ENCODE results near the gene LGALS9B.
"Not testable (repeated sequence)": the region's sequence is repeated elsewhere in the genome, so short reads cannot be mapped to it uniquely, and the experiment has no call there.

Gene LGALS9B

GRCh38 chr17:20440665-20441064 lies 26.7 kb downstream of the LGALS9B start:
- not testable (repeated sequence) for DNase-seq (ENCODE audit: extremely low read depth, low read depth)

GRCh38 chr17:20435166-20435565 lies 32.2 kb downstream of the LGALS9B start:
- not testable (repeated sequence) for H3K4me3 ChIP-seq (replicated peaks; ENCODE audit: low read depth, low read length); DNase-seq (ENCODE audit: extremely low read depth, low read depth)

More at GRCh38 chr17:20440665-20441064, 26.7 kb downstream of the LGALS9B start:
- not testable (repeated sequence) for H3K4me3 ChIP-seq (replicated peaks; ENCODE audit: low read depth, low read length)

- DNase-seq (ENCODE audit: extremely low read depth, low read depth); H3K4me3 ChIP-seq (replicated peaks; ENCODE audit: low read depth, low read length): not testable (repeated sequence)
These were observed 34.0 kb downstream of the LGALS9B start for GRCh38 chr17:20433382-20433781.

GRCh38 chr17:20427264-20427663 lies 40.1 kb downstream of the LGALS9B start:
- not testable (repeated sequence) for DNase-seq (ENCODE audit: extremely low read depth, low read depth); H3K4me3 ChIP-seq (replicated peaks; ENCODE audit: low read depth, low read length)

- DNase-seq (ENCODE audit: extremely low read depth, low read depth); H3K4me3 ChIP-seq (replicated peaks; ENCODE audit: low read depth, low read length): not testable (repeated sequence)
These were observed 44.5 kb downstream of the LGALS9B start for GRCh38 chr17:20422826-20423225.

DNA sequence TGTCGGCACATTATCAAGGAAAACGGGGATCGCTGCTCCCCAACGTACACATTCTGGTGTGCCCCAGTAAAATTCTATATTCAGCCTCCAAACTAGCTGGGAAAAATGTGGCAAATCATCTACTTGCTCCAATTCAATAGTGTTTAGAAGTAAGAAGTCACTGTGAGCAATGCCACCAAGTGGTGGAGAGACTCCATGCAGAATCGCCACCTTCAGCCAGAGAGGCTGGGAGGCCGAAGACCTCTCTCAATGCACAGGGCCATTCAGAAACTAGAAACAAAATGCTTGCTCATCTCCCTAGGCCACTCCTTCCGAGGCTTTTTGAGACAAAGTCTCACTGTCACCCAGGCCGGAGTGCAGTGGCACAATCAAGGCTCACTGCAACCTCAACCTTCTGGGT lies 48.5 kb downstream of the LGALS9B start:
- H3K4me3 ChIP-seq (replicated peaks; ENCODE audit: low read depth, low read length); DNase-seq (ENCODE audit: extremely low read depth, low read depth): not testable (repeated sequence)

DNA sequence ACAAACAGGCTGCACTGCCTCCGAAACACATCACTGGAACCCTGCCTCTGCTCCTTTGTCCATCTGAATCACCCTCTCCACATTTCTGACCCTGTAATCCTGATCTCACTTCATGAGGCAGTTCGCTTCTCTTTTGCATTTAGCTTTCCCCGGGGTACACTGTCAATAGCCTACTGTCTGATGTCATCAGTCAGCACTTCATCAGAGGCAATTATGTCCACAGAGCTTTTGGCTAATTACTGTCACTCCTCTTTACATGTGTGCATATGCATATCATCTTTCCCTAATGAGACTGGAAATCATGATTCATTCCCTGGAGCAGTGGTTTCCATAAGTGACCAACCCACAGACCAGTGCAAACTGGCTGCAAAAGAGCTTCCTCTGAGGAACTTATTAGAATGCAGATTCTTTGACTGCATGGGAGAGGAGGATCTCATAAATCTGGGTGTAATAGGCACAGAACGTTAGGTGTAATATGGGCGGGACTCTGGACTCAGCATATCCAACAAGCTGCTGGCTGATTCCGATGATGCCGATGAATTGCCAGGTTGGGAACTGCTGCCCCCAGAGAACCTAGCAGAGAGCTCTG lies 49.8 kb downstream of the LGALS9B start:
- not testable (repeated sequence) for H3K4me3 ChIP-seq (replicated peaks; ENCODE audit: low read depth, low read length); DNase-seq (ENCODE audit: extremely low read depth, low read depth)

DNA sequence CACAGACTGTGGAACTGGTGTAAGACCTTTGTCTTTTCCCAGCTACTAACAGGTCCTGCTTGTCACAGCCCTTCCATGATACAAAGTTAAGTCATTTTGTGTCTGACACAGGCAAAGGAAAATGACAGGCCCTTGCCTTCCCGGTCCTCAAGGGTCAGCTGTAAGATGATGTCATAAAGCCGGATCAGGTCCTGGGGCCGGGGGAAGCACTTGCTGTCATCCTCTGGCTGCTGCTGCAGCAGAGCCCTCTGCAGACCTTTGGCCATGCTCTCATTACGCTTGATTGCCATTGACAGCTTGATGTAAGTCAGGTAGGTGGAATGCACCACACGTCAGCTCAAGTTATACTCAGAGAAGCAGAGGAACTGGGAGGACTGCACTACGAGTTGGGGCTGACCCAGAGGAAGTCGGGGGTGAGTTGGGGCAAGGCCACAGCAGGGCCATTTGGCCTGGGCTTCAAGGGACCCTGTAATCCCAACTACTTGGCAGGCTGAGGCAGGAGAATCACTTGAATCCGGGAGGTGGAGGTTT lies 50.9 kb downstream of the LGALS9B start:
- not testable (repeated sequence) for H3K4me3 ChIP-seq (replicated peaks; ENCODE audit: low read depth, low read length); DNase-seq (ENCODE audit: extremely low read depth, low read depth)

DNA sequence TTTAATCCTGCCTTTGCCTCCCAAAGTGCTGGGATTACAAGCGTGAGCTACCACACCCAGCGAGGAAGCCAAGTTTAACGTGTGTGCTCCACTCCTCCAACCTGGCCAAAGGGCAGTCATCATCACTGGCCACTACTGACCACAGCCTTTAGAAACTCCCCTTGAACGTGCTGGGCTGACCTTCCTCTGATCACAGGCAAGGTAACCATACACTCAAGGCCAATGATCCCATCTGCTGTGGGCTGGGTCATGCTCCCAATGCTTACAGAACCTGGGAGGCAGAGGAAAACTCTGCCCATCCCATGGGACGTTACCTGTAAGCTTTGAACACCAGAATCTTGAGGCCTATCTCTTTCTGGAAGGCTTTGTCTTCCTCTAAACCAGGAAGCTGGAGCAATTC lies 51.9 kb downstream of the LGALS9B start:
- not testable (repeated sequence) for H3K4me3 ChIP-seq (replicated peaks; ENCODE audit: low read depth, low read length); DNase-seq (ENCODE audit: extremely low read depth, low read depth)

DNA sequence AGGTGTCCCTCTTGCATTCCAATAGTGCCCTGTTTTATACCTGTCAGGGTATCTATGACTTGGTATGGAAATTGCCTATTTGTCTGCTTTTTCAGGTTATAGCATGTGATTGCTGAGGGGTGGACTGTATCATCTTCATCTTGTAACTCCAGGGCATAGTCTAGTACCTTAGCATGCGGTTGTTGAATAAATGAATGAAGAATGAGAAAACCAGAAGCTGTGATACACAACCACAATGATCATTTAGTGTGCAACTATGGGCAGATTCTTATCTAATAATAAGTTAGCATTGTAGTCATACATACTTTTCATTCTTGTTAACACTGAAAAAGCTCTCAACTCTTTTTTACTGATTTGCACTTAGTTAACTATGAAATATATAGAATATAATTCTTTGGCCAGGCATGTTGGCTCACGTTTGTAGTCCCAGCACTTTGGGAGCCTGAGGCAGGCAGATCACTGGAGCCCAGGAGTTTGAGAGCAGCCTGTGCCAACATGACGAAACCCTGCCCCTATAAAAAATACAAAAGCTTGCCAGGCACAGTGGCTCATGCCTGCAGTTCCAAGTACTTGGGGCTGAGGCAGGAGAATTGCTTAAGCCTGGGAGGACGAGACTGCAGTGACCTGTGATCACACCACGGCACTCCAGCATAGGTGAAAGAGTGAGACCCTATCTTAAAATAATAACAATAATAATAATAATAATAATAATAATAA lies 65.9 kb downstream of the LGALS9B start:
- DNase-seq (ENCODE audit: extremely low read depth, low read depth); H3K4me3 ChIP-seq (replicated peaks; ENCODE audit: low read depth, low read length): not testable (repeated sequence)

GRCh38 chr17:20400559-20401305 lies 66.6 kb downstream of the LGALS9B start:
- not testable (repeated sequence) for DNase-seq (ENCODE audit: extremely low read depth, low read depth)

More at GRCh38 chr17:20400559-20401305, 66.6 kb downstream of the LGALS9B start:
- H3K4me3 ChIP-seq (replicated peaks; ENCODE audit: low read depth, low read length): not testable (repeated sequence)
